ENCODE results near the gene ZMIZ1.

Gene ZMIZ1

DNA sequence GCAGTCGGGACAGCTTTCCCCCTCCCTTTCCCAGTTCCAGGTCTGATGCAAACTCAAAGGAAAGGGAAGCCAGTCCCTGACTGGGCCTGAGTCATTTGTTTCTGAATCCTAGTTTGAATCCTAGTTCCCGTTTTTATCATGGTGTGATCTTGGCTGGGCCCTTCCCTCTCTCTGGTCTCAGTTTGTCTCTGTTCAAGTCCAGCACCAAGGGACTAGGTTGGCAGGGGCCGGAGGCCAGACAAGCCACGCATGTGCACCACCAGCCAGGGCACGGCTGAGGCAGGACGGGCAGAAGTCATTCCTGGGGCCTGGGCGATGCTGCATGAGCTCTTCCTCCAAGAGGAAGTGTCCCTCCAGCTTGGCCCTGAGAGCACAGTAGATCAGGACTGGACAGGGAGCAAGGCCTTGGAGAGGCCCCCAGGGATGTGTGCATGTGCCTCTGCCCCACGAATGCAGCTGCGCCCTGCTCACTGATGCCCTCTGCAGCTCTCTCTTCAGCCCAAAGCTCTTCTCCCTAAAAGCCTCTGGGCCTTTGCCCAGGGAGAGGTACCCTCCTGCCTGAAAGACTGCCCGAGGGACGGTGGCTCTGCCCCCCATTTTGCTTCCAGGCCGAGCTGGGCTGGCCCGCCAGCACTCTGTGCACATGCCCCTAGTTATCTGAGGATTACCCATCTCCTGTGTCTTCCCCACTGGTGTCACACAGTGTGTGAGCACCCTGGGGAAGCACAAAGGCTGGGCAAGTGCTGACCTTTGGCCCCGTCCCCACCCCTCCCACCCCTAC lies 86.7 kb downstream of the ZMIZ1 start:
- no peak for DNase-seq (ENCODE audit: low read depth)

DNA sequence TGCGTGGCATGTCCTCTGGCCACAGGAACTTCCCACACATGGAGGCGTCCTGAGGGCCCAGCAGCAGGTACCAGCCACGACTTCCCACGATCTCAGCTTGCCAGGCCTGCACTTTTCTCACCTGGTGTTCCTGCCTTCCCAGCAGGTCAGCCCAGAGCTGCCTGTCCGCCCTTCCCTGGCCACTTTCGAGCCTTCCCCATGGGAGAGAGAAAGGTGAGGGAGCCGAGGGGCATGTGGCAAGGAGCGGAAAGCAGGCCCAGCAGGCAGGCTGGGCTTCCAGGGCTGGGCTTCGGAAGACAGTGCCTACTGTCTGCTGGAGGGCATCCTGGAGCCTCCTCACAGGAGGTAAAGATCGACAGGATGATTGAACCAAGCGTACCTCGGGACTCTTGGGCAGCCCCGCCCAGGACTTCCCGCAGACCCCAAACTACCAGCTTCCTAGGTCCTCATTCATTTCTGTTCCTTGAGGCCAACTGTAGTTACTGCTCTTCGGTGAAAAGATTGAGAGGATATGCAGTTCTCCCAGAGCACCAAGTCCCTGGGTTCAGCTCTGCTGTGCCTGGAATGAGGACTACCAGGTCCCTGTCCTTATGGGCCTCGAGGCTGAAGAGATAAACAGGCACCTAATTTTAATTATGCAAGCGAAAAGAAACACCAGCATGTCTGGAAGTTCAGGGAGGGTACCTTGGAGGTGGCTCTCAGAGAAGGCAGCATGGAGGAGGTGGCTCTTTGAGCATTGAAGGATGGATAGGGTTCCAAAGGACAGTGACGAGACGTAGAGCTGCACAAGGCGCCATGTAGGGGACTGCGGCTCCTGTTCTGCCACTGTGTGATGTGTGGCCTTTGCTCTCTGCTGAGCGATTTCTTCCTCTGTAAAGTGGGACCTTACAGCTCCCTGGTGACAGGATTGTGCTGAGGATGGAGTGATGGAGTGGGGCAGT lies 87.8 kb downstream of the ZMIZ1 start:
- DNase-seq (ENCODE audit: low read depth), result no peak

DNA sequence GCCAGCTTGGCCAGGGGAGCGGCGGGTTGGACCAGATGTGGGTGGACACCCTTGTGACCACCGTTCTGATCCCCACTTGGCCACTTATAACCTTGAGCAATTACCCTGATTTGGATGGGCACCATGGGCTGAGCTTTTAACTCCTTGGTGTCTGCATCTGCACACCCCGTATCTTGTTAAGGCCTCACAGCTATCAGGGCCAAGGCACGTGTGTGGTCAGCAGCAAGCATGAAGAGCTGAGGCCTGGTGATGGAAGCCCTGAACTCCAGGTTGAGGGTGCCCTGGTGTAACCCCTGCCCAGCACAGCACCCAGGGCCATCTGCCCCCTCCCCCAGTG lies 89.2 kb downstream of the ZMIZ1 start:
- DNase-seq (ENCODE audit: low read depth), result no peak

DNA sequence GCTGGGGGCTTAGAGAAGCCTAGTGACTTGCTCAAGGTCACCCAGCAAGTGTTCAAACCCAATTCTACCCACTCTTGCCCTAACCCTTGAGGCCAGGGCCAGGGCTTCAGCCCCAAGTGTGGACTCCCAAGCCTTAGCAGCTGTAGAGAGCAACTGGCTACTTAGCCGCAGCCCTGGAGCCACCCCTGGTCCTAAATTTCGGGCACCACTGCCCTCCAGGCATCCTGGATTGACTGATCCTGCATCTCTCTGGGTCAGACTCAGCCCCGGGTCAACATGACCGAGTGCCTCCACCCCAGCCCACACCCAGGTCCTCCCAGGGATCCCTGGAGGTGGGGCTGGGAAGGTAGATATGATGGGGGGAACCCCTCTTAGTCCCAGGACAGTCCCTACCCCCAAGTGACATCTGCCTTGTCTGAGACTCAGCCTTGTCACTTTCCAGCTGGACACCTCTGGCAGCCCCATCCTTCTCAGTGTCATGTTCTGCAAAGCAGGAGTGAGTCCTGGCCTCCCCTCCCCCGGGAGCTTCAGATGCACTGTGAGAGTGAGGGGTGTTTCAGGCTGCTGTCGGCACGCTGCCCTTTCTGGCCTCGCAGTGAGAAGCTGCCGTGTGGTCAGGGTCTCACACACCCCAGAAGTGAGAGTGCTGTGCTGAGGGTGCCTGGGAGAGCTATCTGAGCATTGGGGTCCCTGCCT lies 89.8 kb downstream of the ZMIZ1 start:
- DNase-seq (ENCODE audit: low read depth), result no peak

DNA sequence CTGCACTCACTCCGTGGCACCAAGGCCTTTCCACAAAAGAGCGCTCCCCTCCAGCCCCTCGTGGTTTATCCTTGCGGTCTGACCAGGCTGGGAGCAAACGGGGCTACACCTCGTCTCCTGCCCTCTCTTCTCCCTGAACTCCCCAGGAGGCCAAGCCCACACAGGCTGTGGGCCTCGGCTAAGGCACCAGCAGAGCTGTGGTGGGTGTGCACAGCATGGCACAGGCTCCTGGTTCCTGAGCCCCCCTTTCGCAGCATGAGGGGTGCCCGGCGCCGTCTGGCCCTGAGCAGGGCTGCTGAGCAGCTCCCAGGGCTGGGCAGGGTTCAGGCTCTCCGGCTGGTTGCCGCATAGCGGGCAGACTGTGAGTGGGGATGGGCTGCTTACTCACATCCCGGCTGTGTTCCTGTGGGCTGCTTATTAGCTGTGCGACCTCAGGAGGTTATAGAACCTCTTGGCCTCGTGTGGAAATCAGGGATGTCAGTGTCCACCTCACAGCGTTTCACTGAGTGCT lies 90.4 kb downstream of the ZMIZ1 start:
- no peak for DNase-seq (ENCODE audit: low read depth)

DNA sequence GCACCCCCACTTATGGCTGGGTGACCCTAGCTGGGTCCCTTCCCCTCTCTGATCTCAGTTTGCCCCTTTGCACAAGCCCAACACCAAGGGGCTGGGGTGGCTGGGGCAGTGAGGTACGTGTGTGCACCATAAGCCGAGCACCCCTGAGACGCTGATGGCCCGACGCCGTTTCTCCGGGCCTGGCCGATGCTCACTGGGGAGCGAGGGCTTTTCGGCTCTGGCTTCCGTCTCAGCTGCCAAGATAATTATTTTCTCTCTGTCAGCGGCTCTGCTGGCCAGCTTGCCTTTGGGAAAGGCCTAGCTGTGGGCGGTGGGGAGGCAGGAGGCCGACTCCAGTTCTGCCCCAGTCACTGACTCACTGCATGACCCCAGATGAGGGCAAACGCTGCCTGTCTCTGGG lies 91.0 kb downstream of the ZMIZ1 start:
- DNase-seq (ENCODE audit: low read depth), result no peak

DNA sequence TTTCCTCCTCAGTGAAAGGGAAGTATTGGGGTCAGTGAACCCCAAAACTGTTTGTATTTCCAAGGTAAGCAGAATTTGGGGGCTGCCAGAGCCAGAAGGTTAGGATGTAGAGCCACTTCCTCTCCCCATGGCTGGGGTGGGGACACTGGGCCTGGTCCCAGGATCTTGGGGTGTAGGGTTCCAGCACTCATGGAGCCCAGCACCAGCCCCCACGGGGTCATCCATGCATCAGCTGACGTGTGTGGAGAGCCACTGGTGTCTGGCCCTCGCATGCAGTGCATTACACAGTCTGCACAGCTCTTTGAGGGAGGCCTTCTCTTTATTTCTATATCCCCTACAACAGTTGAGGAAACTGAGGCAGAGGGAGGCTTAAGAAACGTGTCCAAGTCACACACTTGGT lies 91.4 kb downstream of the ZMIZ1 start:
- DNase-seq (ENCODE audit: low read depth), result no peak

DNA sequence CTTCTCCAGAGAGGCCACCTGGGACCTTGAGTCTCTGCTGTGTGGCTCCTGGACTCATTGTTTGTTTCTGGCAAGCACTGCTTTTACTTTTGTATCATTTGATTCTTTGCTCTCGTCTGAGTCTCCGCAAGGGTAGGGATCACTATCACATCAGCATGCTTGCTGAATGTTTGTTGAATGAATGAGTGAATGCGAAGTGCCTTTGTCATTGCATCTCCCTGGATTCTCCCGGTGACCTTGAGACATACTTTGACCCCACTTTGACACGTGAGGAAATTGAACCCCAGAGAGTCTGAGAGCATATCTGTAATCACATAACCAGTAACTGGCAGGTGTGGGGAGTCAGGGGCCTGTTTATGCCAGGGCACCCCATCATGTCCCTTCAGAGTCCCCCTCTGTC lies 92.8 kb downstream of the ZMIZ1 start:
- no peak for DNase-seq (ENCODE audit: low read depth)

DNA sequence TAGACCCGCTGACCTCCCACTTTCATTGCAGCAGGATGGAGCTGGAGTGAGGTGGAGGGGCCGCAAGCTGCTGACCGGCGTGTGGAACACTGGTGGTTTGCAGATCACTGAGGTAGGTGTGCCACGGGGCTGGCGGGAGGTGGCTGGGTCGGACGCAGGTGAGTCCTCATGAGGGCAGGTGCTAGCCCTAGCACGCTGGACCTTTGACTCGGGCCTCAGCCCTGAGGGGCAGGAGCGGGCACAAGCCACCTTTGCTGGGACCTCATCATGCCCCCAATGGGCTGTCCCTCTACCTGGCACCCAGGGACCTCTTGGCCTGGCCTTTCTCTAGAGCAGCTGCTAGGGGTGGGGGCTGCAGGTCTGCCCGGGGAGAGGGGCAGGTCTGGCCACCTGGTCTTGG lies 93.3 kb downstream of the ZMIZ1 start:
- no peak for DNase-seq (ENCODE audit: low read depth)

DNA sequence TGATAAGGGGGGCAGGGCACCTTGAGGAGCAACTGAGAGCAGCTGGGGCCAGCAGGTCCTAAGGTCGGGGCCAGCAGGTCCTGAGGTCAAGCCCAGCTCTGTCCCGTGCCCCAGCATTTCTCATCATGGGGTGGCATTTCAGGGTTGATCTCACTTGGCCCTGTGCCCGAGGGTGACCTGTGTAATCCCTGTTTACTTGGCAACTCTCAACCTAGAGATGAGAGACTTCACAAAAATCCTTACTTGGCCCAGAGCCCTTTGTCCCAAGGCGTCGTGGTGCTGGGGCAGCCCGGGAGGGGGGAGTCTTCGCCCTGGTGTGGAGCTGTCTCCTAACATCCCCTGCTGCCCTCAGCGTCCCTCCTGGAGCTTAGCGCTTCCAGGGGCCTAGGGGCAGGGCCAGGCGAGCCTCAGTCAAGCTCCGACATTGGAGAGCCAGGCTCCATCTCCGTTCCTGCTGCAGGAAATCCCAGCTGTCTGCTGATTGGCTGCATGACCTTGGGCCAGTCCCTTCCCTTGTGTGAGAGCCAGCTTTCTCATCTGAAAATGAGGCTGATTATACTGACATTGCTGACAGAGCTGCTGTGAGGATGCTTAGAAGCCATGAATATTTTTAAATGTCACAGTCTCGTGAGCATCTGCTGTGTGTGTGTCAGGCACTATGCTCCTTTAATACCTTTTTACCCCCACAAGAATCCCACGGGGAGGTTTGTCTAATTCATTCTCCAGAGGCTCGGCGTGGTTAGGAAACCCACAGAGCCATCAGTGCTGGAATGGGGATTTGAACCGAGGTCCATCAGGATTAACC lies 94.3 kb downstream of the ZMIZ1 start:
- no peak for DNase-seq (ENCODE audit: low read depth)

DNA sequence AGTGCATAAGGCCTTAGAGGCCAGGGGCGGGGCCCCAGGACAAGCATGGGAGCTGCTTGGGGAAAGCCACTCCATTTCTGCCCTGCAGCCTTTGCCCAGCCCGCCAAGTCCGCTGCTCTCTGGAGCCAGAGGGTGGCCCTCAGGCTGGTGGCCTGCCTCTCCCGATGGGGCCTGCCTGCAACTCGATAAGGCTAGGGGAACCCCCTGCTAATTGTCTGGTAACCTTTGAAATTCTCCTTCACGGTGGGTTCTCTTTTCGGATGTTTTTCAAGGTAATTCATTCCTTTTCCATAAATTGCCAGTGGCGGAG lies 94.9 kb downstream of the ZMIZ1 start:
- DNase-seq (ENCODE audit: low read depth), result no peak

DNA sequence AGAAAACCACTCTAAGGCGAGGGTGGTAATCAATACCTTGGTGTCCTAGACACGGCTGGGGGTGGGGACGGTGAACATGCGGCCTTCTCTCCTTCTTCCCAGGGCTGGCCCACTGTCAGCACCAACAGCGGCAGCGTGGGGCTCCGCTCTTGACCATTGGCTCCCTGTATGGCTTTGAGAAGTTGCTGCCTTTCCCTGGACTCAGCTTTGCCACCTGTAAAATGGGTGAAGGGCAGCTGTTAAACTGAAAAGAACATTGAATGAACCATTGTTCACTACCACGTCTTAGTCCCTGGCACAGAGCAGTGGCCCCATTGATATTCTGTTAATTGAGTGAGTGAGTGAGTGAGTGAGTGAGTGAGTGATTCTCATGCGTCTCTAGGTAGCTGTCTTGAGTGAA lies 95.3 kb downstream of the ZMIZ1 start:
- DNase-seq (ENCODE audit: low read depth), result no peak

DNA sequence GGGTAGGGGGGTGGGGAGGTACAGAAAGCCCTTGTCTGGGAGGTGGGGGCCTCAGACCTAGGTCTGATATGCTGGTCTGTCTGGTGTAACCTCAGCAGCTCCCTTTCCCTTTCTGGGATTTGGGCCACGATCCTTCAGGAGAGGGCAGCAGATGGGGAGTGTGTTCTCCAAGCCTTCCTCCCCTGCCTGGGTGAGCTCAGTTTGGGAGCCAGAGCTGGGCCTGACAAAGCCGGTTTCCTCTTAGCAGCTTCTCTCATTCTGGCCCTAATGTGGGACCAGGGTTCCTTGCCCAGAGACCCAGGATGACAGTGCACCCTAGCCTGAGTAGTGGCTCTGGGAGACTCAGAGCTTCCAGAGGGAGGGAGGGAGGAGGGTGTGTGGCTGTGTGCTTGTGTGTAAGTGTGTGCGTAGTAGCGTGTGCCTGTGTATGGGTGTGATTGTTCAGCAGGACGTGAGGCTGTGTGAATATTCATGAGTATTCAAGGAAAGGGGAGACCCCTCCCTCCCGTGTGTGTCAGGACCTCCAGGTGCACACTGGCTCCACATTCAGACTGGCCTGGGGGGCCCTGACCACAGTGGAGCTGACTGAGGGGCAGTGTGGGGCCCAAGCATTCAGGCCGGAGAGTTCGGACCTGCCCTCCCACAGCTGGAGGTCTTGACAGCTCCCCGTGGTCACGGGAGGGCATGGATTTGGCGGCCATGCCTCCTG lies 96.5 kb downstream of the ZMIZ1 start:
- no peak for DNase-seq (ENCODE audit: low read depth)

DNA sequence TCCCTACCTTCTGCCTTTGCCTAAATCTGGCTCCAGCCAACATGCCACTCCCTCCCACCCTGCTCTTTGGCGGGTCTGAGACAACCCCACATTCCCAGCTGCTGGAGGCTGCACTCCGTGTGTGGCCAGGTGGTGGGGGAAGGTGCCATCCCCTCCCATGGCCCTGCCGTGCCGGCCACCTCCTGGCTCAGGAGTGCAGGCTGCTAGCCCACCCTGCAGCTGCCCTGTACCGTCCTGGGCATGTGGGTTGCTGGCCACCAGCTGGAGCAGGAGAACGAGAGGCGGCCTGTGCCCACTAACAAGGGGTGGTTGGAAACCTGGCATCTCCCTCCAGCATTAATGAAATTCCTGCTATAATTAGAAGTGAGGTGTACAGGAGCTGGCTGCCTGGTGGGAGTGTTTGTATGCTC lies 97.6 kb downstream of the ZMIZ1 start:
- no peak for DNase-seq (ENCODE audit: low read depth)

DNA sequence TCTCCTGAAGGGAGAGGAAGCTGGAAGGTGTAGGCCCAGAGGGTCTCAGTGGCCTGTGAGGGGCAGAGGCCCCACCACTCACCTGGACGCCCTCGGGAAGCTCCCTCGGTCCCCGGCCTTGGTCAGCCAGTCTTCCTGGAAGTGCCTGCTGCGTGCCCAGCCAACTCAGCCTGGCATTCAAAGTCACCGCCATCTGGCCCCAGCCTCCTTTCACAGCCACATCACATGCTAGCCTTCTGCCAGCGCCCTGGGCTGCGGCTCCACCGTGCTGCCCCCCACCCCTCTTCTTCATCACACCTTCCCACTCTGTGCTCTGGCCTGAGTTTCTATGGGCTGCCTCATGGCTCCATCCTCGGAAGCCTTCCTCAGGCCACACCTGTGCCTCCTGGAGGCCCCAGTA lies 98.0 kb downstream of the ZMIZ1 start:
- DNase-seq (ENCODE audit: low read depth), result no peak

DNA sequence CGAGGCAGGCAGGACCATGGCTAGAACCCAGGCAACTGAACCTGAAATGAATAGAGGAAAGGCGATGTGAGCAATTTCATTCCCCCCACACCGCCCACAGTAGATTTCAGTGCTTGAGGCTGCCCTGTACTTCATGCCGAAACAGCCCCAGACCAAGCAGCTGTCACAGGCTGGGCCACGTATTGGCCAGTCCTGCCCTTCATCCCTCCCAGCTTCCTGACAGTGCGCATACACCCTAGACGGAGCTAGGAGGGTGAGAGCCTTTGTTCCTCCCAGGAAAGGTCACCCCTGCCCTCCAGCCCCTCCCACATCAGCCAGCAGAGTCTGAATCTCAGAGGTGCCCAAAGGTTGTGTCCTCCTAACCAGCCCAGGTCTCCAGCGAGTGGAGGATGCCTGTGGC lies 98.8 kb downstream of the ZMIZ1 start:
- no peak for DNase-seq (ENCODE audit: low read depth)

DNA sequence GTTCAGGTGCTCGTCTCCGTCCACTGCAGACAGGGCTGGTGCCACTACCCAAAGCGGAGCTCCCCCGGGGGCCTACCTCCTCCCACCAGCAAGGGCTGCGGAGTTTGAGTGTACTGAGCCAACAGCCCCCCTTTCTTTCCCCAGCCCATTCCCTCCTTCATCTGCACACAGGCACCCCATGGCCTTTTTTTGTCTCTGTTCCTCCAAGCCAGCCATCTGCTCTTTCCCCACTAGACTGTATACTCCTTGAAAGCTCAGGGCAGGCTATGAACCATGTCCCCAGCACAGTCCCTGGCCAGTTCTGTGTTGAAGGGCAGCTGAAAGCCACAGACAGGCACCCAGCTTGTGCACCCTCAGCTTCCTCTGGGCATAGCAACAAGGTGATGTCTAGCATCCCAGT lies 99.4 kb downstream of the ZMIZ1 start:
- no peak for DNase-seq (ENCODE audit: low read depth)

DNA sequence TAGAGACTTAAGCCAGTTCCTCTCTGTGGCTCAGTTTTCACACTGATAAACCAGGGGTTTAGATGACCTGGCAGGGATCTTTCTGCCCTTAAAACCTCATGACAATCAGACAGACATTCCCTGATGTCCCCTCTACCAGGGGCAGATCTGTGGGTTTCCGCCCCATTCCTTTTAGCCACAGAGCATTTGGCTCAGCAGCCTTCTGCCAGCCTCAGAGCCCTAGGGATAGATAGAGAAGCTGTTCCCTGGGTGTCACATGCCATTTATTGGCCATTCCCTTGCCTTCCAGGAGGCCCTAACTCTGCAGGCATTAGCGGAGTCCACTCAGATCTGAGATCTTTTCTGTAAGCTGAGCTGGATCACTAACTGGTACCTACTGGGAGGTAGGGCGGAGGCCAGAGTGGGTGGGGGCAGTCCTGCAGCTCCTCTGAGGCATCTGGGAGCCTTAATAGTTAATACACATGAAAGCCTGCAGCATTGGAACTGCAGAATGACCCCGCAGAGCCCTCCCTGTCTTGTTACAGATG lies 101.5 kb downstream of the ZMIZ1 start:
- no peak for DNase-seq (ENCODE audit: low read depth)

DNA sequence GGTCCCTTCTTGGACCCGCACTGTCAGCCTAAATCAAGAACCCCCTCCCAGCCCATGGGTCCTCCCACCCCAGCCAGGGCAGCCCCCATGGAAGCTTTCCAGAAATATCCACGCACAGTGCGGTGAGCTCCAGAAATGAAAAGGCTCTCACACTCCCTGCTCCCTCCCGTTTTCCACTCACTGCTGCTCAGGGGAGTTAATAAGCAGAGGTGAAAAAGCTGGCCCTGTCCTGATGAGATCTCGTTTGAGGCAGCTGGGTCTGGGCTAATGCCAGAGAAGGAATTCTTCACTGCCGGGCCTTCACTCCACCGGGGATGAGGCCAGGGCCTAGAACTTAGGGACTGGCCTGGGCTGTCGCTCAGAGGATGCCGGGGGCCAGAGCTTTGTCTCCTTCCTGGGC lies 102.2 kb downstream of the ZMIZ1 start:
- no peak for DNase-seq (ENCODE audit: low read depth)

DNA sequence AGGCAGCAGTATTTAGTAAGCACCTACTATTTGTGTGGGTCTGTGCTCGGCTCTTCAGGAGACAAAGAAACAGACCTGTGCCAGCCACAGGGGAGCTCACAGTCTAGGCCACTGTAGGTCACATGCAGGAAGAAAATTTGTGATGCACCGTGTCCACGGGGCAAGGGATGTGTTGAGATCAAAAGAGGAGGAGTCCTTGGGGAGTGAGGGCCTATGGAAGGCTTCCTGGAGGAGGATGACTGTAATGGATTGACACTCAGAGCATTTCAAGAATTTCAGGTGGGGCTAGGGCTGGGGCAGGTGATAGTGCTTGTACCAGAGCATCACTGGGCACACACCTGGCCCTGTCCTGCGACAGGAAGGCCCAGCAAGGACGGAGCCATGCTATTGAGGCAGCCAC lies 102.7 kb downstream of the ZMIZ1 start:
- DNase-seq (ENCODE audit: low read depth), result no peak

DNA sequence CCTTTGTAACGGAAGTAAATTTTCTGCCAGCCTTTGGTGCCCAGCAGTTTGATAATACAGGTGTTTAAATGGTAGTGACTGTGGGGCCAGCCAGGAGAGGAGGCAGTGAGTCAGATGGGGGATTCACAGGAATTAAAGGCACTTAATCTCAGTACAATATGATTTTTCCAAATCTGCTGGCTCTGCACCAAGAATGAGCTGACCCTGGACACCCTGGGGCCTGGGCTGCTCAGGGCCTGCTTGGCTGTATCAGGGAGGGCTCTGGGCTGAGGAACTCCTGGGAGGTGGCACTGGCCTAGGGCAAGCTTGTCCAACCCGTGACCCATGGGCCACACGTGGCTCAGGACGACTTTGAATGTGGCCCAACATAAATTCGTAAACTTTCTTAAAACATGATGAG lies 104.1 kb downstream of the ZMIZ1 start:
- no peak for DNase-seq (ENCODE audit: low read depth)
